NCI-H2081 (cell line): ENCODE results near the gene MIEF1.

ENCODE experiments used
- DNase-seq, 2 experiments: peaks; one replicate each; lab custom pipeline; 2025; lab: John Stamatoyannopoulos, UW

Gene MIEF1

DNA sequence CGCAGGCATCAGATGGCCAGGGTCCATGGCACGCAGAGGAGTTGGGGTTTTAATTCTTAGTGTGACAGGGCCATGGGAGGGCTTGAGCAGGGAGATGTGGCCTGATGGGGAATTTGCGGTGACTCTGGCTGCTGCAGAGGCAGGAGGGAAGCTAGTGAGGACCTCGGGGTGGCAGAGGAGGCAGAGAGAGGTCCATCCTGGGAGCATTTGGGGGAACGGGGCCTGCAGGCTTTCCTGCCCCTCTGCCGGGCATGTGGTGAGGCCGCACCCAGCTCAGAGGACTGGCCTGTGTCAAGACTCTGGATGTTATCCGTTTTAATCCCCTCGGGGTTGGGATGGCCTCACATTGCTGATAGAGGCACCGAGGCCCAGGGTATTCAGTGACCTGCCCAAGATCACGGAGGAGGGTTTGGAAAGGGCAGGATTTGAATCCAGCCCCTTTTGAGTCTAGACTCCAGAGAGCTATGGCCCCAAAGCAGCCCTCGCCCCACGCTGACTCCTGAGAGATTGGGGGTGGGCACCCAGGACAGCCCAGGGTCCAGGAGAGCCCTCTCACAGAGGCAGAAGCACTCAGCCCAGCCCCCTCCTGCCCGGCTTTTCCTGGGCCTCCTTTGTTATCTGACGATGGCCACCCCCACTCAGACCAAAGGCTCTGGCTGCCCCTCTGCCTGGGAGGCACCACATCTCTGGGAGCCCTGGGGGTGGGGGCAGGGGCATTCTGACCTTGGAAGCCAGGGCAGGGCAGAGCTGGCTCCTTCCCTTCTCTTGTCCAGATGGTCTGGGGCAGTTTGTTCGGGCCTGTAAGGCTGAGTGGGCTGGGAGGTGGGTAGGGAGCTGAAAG is 31.4 kb upstream of the MIEF1 start:
- DNase-seq, result no peak

DNA sequence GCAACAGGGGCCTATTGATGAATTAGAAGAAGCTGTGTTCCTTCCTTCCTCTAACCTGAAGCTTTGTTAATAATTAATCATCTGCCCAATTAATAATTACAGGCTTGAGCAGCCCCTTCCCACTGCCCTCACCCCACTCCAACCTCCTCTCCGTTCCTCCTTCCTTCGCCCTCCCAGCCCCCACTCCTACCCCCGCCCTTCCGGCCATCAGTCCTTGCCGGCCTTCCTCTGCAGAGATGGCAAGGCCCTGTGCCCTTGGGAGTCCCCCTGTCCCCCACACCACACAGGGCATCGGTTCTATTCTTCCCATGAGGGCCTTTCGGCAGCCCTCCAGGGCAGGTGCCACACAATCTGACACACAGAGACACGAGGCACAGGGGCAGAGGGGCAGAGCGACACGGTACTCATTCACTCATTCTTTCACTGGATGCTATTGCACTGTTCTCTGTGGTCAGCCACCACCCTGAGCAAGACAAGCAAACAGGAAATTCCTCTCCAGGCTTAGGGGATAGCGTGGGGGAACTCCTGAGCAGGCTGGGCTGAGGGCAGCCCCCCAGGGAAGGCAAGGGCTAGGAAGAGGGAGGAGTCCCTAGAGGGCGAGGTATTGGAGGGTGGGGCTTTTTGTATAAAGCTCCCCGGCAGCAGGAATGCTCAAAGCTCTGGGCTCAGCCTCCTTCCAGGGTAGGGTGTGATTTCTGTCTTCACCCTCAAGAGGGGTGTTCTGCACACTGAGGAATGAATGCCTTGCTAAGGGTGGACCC is 30.5 kb upstream of the MIEF1 start:
- no peak for DNase-seq

DNA sequence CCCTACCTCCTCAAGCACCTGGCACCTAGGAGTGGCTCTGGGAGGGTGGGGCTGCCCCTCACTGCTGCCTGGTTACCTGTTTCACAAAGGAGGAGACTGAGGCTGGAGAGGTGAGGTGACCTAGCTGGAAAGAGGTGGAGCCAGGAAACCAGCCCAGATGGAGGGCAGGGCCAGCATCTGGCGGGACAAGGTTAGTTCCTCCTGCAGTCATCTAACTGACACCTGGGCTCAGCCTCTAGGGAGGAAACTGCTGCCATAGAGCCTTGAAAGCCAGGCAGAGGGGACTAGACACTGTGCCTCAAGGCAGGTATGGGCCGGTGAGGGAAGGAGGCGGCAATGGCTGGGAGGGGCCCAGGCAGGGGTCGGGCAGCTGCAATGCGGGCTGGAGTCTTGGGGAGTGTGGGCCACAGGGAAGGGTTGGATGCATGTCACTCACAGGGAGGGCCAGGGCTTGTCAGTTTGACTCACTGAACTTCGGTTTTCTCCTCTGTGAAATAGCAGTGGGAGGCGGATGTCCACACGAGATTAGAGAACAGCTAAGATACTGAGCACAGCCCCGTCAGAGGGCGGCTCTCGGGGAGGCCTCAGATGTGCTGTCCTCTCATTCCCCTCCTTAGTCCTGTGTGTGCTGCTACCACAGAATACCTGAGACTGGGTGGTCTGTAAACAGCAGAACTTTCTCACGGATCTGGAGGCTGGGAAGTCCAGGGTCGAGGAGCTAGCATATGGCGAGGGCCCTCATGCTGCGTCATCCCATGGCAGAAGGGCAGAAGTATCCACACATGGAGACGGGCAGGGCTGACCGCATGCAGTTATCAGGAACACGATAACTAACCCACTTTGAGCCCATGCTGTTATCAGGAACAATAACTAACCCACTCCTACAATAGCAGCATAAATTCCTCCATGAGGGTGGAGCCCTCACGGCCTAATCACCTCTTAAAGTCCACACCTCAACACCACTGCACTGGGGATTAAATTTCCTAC is 29.2 kb upstream of the MIEF1 start:
- no peak for DNase-seq

DNA sequence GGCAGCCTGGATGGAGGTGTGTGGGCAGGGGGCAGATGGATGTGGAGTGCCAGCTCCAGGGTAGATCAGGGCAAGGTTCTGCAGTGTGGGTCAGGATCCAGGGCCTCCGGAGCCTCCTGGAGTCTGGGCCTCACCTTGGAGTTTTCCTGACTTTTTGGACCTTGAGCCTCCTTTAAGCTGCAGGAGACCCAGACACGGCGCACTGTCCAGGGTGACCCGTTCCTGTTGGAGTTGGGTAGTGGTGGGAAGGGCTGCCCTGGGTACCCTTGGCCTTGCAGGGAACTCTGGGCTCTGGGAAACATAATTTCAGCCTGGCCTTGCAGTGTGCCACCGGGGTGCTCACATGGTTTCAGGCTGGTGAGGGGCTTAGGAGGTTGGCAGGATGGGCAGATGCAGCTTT is 28.2 kb upstream of the MIEF1 start:
- DNase-seq, result no peak

DNA sequence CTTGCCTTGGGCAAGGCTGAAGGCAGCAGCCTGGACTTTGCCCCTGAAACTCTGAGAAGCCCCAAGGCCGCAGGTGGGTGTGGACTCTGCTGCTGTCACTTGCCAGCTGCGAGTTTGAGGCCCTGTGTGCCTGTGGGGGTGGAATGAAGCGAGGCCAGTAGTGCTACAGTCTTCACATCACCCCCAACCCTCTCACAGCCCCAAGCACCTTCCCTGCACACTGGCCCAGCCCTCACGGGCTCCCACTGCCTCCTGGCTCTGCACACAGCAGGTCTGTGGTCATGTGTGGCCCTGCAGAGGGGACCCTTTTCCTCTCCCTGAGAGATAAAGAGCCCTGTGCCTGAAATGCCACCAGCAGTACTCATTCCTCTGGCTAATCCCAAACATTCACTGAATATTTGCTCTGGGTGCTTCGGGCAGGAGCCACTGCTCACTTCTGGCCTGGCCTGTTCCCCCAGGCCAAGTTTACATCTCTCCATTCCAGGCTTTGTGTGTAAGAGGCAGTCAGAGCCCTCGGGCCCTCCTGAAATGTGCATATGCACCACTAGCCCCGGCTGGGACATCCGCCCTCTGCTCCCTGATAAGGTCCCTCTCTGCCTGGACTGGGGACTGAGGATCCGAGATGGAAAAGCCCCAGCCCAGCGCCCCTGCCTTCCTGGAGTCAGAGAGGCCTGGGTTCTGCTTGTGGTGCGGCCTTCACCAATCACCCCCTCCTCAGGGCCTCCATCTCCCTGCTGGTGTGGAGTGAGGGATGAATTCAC is 27.6 kb upstream of the MIEF1 start:
- DNase-seq, result no peak

DNA sequence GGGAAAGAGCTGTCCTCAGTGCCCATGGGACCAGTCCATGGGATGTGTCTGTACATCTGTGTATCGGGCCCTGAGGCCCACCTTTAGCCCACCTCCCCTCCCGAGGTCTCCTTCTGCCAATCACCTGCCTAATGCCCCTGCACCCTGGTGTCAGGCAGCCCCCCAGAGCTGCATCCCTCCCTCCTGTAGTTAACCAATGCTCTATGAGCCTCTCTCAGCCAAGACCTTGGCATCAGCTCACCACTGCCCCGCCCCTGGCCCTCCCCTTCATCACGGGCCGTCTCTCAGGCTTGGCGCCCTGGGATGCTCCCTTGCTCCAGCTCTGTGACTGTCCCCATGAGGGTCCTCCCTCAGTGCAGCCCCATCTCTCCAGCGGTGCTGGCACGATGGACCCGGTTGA is 26.8 kb upstream of the MIEF1 start:
- DNase-seq, result no peak

DNA sequence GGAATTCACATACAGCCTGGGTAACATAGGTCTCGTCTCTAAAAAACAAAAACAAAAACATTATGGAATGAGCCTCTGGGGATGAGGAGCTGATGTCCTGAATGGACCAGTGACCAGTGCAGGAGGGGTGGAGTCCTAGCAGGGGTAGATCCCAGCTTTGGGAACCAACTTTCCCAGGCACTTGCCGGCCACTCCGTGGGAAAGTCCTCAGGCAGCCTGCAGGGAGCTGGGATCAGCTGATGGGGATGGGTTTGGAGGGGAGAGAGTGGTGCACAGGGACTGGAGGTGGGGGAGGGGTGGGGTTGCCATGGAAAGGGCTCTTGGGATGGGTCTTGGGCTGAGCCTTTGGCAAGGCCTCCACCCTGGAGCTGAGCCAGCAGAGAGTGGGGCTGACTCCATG is 26.2 kb upstream of the MIEF1 start:
- DNase-seq, result no peak

DNA sequence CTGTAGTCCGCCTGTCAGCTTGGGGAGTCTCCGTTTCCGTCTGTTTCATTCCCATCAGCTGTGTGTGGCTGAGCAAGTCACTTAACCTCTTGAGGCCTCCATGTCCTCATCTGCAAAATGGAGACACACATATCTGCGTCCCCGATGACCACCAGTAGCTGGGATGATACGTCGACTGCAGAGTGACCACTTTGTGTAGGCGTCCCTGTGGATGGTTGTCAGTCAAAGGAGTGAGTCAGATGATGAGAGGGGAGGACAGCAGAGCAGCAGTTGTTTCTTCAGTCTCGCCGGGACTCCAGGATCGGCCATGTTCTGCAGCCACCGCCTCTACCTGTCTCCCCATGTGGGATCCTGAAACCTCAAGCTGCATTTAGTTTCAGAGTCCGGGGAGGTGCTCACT is 25.4 kb upstream of the MIEF1 start:
- no peak for DNase-seq

DNA sequence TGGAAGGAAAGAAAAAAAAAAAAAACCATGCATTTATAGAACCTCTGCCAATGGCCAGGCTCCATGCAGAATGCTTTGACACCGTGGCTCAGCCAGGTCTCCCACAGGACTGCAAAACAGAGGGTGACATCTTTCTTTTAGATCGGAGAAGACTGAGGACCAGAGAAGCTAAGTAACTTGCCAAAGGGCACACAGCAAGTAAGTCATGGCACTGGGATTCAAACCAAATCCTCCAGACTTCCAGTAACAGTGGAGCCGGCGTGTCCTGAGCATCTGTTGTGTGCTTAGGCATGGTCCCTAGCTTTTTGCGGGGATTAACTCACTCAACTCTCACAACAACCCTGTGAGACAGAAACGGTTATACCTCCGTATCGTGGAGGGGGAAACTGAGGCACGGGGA is 24.5 kb upstream of the MIEF1 start:
- DNase-seq, result no peak

DNA sequence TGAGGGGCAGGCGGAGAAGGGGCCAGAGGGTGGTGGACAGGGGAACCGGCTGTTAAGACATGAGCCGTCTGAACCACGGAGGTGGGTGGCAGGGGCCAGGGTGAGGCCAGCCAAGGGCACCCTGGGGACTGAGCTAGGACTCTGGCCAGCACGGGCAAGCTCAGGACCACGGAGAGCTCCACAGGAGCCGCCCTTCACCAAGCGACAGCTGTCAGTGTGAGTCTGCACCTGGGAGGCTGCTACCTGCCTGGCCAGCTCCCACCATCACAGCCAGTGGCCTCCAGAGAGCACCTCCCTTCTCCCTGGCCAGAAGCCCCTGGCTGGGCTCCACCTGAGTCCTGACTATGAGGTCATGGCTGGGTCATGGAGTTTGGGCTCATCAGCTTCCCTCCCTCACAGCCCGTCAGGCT is 23.6 kb upstream of the MIEF1 start:
- no peak for DNase-seq

DNA sequence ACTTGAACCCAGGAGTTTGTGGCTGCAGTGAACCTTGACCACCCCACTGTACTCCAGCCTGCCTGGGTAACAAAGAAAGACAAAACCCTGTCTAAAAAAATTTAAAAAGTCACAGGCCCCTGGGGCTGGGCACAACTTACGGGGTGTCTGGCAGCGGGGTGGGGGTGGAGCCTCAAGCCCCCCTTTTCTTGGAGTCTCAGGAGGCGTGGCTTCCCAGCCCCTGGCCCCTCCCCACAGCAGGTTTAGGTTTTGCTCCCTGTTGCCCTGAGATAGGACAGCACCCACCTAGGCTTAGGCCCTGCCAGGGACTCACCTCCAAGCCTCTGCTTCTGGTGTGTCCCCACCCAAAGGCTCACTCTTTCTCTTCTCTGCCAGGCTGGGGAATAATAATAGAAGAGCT is 22.8 kb upstream of the MIEF1 start:
- no peak for DNase-seq

DNA sequence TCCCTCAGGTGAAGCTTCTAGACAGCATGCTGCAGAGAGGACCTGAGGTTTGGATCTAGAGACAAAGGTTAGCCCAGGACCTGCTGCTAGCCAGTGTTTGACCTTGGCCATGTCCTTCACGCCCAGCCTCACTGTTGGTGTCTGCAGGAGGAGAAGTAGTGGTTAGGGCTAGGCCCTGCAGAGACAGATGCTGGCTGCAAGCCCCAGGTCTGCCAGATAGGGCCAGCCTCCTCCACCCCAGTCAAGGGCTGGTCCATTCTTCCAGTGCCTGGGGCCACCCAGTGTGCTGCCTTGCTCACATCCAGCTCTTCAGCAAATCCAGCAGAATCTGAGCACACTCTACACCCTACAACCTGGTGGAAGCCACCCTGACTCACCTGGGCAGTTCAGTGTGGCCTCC is 21.5 kb upstream of the MIEF1 start:
- DNase-seq, result no peak

DNA sequence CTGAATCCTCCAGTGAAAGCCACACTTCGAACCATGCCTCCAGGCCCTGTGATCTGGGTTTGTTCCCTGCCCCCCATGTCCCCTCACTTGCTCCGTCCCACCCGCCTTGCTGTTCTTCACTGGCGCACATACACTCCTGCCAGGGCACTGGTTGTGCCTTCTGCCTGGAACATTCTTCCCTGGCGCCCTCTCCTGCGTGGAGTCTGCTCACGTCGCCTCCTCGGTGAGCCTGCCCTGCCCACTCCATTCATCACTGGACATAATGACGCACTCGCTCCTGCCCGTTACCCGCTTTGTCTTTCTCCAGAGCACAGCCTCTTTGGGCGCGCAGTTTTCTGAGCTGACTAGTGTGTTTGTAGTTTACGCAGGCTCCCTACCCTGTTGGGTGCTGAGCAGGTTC is 21.0 kb upstream of the MIEF1 start:
- no peak for DNase-seq

DNA sequence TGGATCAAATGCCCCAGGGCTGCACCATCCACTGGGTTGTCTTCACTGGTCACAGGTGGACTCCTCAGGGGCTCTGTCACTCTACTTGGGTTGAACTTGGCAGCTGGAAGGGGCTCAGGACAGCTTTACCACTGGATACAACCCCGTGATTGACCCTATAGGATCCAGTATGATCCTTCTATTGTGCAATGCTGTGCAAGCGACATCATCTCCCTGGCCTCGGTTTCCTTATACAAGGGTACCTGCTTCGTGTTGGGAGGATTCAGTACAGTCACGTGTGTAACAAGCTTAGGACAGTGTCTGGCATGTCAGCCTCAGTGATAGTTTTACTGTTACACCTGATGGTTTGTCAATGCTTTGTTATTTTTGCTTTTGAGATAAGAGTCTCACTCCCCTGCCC is 20.5 kb upstream of the MIEF1 start:
- no peak for DNase-seq

DNA sequence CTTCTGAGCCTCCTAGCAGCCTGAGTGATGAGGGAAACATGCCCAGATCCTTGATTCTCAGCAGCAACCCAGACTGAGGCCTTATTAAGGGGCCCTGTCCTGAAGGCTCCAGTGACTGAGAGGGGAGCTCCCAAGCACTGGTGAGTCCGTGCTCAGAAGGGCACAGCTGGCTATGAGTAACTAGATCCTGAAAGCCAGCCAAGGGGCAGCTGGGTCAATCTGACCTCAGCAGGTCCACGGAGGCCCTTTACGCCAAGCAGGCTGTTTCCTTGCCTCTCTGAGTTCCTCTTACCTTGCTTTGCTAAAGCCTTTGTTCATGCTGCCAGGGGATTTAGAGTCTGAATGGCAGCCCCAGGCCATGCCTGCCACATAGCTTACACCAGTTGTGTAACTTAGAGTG is 19.3 kb upstream of the MIEF1 start:
- DNase-seq, result no peak

DNA sequence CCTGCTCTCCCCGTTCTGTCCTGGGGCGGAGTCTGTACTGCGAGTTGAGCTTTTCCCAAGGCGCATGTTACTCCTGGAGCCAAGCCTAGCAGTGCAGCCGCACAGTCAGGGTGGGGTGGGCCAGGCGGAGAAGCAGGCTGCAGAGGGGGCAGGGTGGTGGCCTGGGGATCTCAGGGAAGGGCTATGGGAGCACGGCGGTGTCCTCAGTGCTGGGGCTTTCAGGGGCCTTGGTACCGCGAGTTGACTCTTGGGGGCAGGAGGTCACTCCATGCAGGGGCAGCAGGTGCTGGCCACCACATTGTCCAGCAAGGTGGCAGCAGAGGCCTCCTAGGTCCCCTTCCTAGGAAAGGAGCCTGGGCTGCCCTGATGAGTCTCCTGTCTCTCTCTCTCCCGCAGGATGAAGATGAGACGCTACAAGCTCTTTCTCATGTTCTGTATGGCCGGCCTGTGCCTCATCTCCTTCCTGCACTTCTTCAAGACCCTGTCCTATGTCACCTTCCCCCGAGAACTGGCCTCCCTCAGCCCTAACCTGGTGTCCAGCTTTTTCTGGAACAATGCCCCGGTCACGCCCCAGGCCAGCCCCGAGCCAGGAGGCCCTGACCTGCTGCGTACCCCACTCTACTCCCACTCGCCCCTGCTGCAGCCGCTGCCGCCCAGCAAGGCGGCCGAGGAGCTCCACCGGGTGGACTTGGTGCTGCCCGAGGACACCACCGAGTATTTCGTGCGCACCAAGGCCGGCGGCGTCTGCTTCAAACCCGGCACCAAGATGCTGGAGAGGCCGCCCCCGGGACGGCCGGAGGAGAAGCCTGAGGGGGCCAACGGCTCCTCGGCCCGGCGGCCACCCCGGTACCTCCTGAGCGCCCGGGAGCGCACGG is 14.9 kb upstream of the MIEF1 start:
- DNase-seq, result no peak

DNA sequence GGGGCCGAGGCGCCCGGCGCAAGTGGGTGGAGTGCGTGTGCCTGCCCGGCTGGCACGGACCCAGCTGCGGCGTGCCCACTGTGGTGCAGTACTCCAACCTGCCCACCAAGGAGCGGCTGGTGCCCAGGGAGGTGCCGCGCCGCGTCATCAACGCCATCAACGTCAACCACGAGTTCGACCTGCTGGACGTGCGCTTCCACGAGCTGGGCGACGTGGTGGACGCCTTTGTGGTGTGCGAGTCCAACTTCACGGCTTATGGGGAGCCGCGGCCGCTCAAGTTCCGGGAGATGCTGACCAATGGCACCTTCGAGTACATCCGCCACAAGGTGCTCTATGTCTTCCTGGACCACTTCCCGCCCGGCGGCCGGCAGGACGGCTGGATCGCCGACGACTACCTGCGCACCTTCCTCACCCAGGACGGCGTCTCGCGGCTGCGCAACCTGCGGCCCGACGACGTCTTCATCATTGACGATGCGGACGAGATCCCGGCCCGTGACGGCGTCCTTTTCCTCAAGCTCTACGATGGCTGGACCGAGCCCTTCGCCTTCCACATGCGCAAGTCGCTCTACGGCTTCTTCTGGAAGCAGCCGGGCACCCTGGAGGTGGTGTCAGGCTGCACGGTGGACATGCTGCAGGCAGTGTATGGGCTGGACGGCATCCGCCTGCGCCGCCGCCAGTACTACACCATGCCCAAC is 14.1 kb upstream of the MIEF1 start:
- DNase-seq, result no peak

DNA sequence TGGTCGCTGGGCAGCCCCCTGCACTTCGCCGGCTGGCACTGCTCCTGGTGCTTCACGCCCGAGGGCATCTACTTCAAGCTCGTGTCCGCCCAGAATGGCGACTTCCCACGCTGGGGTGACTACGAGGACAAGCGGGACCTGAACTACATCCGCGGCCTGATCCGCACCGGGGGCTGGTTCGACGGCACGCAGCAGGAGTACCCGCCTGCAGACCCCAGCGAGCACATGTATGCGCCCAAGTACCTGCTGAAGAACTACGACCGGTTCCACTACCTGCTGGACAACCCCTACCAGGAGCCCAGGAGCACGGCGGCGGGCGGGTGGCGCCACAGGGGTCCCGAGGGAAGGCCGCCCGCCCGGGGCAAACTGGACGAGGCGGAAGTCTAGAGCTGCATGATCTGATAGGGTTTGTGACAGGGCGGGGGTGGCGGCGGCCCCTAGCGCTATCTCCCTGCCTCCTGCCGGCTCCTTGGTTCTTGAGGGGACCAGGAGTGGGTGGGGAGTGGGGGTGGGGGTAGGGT is 13.5 kb upstream of the MIEF1 start:
- DNase-seq, result no peak
